C4-2B (cell line): Measurements from ENCODE around the gene LMF1.

Experiments
- H3K27ac ChIP-seq: fragments of 450-650 bp; 2 replicates; pipeline ENCODE4 v1.5.1; 2017
- CTCF ChIP-seq: fragments of 450-650 bp; conservative IDR thresholded peaks from 2 replicates; pipeline ENCODE4 v1.5.1; 2017; ENCODE audit warnings: mild to moderate bottlenecking
- ZFX ChIP-seq: fragments of 450-650 bp; IDR thresholded peaks from 2 replicates; pipeline ENCODE4 v1.6.1; 2017

Gene LMF1

GRCh38 chr16:870856-871561, 99.8 kb downstream of the LMF1 start:
- H3K27ac ChIP-seq: no peak overlapping the region
- TF ChIP-seq ZFX (no peak), CTCF (no peak)

GRCh38 chr16:869823-870641, 100.8 kb downstream of the LMF1 start:
- no peak for TF ChIP-seq CTCF
- TF ChIP-seq ZFX: no peak
- H3K27ac ChIP-seq: no peak overlapping the region

GRCh38 chr16:868846-869822, 101.7 kb downstream of the LMF1 start:
- no peak overlapping the region for H3K27ac ChIP-seq
- no peak for TF ChIP-seq CTCF
- TF ChIP-seq ZFX: no peak

GRCh38 chr16:868386-868755, 102.4 kb downstream of the LMF1 start:
- TF ChIP-seq ZFX (no peak), CTCF (no peak)

GRCh38 chr16:867421-868385, 103.1 kb downstream of the LMF1 start:
- TF ChIP-seq CTCF: no peak
- no peak for TF ChIP-seq ZFX

More at GRCh38 chr16:868386-868755, 102.4 kb downstream of the LMF1 start:
- H3K27ac ChIP-seq: no peak overlapping the region

GRCh38 chr16:866252-866896, 104.4 kb downstream of the LMF1 start:
- TF ChIP-seq CTCF: no peak
- TF ChIP-seq ZFX: no peak
- no peak overlapping the region for H3K27ac ChIP-seq

More at GRCh38 chr16:867421-868385, 103.1 kb downstream of the LMF1 start:
- H3K27ac ChIP-seq: no peak overlapping the region
